Duodenal mucosa (tissue), 2 donors: ENCODE results near the gene OR51I2.

Experiments
- H3K27ac ChIP-seq: one replicate; pipeline ENCODE4 v1.7.0; 2013; ENCODE audit warnings: low read depth, low read length
- H3K27me3 ChIP-seq, 2 donors: one replicate each; pipeline ENCODE4 v1.7.0; 2013; ENCODE audit warnings: low read length in 2 of 2, control low read depth in 1 of 2; ENCODE audit not compliant: insufficient read depth in 2 of 2, control insufficient read depth in 1 of 2
- H3K36me3 ChIP-seq, 2 donors: one replicate each; pipeline ENCODE4 v1.7.0; 2013; ENCODE audit warnings: low read length in 2 of 2, control low read depth in 1 of 2; ENCODE audit not compliant: insufficient read depth in 2 of 2, control insufficient read depth in 1 of 2
- H3K4me1 ChIP-seq, 2 donors: one replicate each; pipeline ENCODE4 v1.7.0; 2013; ENCODE audit warnings: low read length in 2 of 2, control low read depth in 1 of 2; ENCODE audit not compliant: insufficient read depth in 2 of 2, control insufficient read depth in 1 of 2
- H3K4me3 ChIP-seq, 2 donors: one replicate each; pipeline ENCODE4 v1.7.0; 2013; ENCODE audit warnings: low read length in 2 of 2, low read depth in 1 of 2
- H3K9ac ChIP-seq, 2 donors: one replicate each; pipeline ENCODE4 v1.7.0; 2013; ENCODE audit warnings: low read length in 2 of 2, low read depth in 1 of 2
- H3K9me3 ChIP-seq, 2 donors: one replicate each; pipeline ENCODE4 v1.7.0; 2013; ENCODE audit warnings: low read length in 2 of 2, control low read depth in 1 of 2; ENCODE audit not compliant: control insufficient read depth in 1 of 2

The OR51I2 gene

DNA sequence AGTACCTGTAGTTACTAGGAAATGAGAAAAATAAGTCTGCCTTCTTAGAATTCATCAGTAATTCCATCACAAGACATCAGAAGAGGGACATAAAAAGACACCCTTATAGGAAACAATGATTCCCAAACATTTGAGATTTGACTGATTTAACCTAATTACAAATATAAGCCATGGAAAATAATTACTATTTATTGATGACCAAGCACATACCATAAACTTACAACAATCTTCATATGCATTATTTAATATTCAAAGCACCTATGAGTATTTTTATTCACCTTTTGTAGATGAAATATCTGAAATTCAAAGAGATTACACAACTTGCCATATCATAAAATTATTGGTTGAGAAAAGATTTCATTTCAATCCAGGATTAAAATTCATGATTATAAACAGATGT, 24.8 kb downstream of the OR51I2 start:
- Histone ChIP-seq H3K9me3 (no peaks in the 10 kb centered on the region), H3K36me3 (no peaks in the 10 kb centered on the region), H3K4me1 (no peaks in the 10 kb centered on the region), H3K27ac (no peak overlapping the region), H3K9ac (no peak overlapping the region), H3K4me3 (no peak overlapping the region), H3K27me3 (no peaks in the 10 kb centered on the region)

DNA sequence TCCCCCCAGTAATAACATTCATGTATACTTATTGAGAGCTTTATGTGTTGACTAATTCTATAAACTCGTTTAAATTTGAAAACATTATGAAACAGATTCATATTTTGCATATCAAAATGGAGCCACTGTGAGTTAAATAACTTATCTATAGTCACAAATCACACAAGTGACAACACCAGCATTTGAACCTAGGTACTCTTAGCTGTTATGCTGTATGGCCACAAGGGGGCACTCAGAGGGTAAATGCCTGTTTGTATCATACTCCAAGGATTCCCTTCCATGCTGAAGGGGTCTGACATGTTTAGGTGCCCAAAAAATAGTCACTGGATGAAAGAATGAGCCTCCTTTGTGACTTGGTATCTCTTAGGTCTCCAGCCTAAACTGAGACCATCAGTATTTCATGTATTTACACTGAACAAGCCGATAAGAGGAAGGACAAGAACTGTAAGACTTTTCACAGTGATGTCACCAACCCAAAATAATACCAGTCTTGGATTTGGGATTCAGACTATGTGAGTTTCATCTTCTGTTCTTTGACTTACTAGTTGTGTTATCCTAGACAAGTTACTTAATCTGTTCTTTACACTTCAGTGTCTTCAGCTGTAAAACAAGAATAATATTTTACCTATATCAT, 27.2 kb downstream of the OR51I2 start:
- Histone ChIP-seq H3K27me3 (no peaks in the 10 kb centered on the region), H3K4me3 (no peak overlapping the region), H3K27ac (no peak overlapping the region), H3K4me1 (no peaks in the 10 kb centered on the region), H3K36me3 (no peaks in the 10 kb centered on the region), H3K9me3 (no peaks in the 10 kb centered on the region), H3K9ac (no peak overlapping the region)

DNA sequence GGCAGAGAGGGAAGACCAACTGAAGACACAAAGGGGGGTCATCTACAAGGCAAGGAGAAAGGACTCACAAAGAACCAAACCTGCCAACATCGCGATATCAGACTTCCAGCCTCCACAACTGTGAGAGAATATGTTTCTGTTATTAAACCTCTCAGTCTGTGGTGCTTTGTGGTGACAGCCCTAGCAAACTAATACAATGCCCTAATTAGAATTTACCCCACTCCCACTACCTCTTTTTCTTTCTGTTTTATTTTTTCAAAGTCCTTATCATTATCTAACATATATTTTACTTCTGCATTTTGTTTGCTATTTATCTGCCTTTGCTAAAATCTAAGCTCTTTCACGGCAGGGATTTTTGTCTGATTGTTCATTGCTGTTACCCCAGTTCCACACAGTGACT, 36.9 kb downstream of the OR51I2 start:
- Histone ChIP-seq H3K4me1 (no peaks in the 10 kb centered on the region), H3K9ac (no peak overlapping the region), H3K27ac (no peak overlapping the region), H3K27me3 (no peaks in the 10 kb centered on the region), H3K4me3 (no peak overlapping the region), H3K36me3 (no peaks in the 10 kb centered on the region), H3K9me3 (no peaks in the 10 kb centered on the region)

DNA sequence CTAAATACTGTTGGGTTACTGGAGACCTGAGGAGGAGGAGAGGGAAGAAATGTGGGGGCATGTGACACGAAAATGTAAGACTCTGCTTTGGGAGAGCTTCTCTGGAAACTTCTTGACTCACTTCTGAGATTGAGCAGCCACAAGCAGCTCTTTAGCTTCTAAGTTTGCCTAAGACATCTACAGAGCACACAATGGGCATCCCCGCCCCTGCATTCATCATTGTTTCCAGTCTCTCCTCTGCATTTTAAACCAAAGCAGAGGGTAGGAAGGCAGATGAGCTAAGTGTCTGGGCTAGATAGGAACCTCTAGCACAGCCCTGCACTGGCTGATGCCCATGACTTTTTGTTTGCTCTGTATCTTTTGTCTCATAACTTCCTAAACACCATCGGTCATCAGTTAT, 37.3 kb downstream of the OR51I2 start:
- Histone ChIP-seq H3K36me3 (no peaks in the 10 kb centered on the region), H3K4me3 (no peak overlapping the region), H3K9me3 (no peaks in the 10 kb centered on the region), H3K27ac (no peak overlapping the region), H3K27me3 (no peaks in the 10 kb centered on the region), H3K9ac (no peak overlapping the region), H3K4me1 (no peaks in the 10 kb centered on the region)

DNA sequence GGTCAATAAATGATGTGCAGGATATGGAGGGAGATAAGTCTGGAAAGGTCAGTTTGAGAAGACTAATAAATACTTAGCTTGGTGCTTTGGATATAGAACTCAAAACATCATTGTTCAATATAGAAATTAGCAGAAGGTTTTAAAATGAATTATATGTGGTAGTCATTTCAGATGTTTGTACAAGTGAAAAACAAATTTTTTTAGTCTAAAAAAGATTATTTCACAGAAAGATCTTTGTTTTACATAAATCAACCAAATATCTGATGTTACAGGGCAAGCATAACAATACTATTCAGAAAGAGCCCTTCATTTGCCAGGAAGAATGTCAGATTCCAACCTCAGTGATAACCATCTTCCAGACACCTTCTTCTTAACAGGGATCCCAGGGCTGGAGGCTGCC, 39.3 kb downstream of the OR51I2 start, which contains the start of gene OR52D1:
Gene OR52D1 (plus strand): TSS at position 301 of the 400 bp plus-strand sequence. CDS start 22 bp downstream, at position 323.
- H3K4me3 ChIP-seq = no peak within 1 kb of the TSS
- no peaks in the 10 kb centered on the region for H3K4me1 ChIP-seq
- H3K36me3 ChIP-seq = no peaks in the 10 kb centered on the region
- H3K27ac ChIP-seq = no peak within 1 kb of the TSS
- H3K27me3 ChIP-seq = no peaks in the 10 kb centered on the region
- no peaks in the 10 kb centered on the region for H3K9me3 ChIP-seq
- H3K9ac ChIP-seq = no peak within 1 kb of the TSS

DNA sequence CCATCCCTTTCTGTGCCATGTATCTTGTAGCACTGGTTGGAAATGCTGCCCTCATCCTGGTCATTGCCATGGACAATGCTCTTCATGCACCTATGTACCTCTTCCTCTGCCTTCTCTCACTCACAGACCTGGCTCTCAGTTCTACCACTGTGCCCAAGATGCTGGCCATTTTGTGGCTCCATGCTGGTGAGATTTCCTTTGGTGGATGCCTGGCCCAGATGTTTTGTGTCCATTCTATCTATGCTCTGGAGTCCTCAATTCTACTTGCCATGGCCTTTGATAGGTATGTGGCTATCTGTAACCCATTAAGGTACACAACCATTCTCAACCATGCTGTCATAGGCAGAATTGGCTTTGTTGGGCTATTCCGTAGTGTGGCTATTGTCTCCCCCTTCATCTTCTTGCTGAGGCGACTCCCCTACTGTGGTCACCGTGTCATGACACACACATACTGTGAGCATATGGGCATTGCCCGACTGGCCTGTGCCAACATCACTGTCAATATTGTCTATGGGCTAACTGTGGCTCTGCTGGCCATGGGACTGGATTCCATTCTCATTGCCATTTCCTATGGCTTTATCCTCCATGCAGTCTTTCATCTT, 39.8 kb downstream of the OR51I2 start:
- no peaks in the 10 kb centered on the region for H3K4me1 ChIP-seq
- H3K9me3 ChIP-seq = no peaks in the 10 kb centered on the region
- no peak overlapping the region for H3K9ac ChIP-seq
- H3K36me3 ChIP-seq = no peaks in the 10 kb centered on the region
- H3K27ac ChIP-seq = no peak overlapping the region
- H3K4me3 ChIP-seq = no peak overlapping the region
- no peaks in the 10 kb centered on the region for H3K27me3 ChIP-seq

DNA sequence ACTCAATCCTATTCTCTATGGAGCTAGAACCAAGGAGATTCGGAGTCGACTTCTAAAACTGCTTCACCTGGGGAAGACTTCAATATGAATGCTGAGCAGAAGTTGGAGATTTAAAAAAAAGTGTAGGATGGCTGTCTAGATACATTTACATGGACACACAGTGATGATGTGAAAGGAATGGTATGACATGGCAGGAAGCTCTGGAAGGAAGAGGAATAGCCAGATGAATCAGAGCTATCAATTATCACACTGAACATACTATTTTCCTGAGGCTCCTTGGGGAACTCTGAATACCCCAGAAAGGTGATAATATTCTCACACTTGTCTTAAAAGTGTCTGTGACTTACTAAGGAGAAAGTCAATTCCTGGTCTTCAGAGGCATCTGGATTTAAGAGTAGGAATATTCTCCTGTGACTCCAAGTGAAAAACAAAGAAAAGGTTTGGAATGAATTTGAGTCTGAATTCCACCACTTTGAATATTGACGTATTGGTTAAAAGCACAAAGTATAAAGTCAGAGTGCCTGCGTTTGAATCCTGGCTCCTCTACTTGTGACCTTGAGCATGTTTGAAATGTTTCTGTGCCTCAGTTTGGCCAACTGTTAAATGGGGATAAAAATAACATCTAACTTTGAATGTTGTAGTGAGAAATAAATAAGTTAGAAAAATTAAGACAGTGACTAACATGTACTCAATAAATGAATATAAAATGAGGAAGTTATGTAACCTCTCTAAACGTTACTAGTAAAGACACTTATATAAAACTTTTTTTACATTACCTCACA, 40.6 kb downstream of the OR51I2 start:
- Histone ChIP-seq H3K4me1 (no peaks in the 10 kb centered on the region), H3K27me3 (no peaks in the 10 kb centered on the region), H3K4me3 (no peak overlapping the region), H3K9ac (no peak overlapping the region), H3K9me3 (no peaks in the 10 kb centered on the region), H3K36me3 (no peaks in the 10 kb centered on the region), H3K27ac (no peak overlapping the region)

DNA sequence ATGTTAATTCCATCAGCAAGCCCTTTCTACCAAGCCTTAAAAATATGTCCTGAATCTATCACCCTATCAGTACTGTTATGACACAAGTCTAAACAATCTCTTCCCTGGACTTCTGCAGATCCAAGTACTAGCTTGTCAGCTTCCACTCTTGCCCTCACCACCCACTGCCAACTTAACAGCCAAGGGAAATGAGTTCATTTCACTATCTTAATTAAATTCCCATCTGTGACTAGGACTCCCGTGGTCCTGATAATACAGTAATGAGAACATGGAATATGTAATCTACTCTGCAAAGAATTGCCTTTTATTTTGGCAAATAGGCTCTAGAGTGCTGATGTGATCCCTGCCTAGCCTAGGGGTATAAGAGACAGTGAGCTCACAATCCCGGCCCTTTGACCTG, 50.5 kb downstream of the OR51I2 start:
- no peaks in the 10 kb centered on the region for H3K27me3 ChIP-seq
- H3K9me3 ChIP-seq = no peaks in the 10 kb centered on the region
- no peak overlapping the region for H3K27ac ChIP-seq
- no peaks in the 10 kb centered on the region for H3K4me1 ChIP-seq
- H3K4me3 ChIP-seq = no peak overlapping the region
- H3K9ac ChIP-seq = no peak overlapping the region
- H3K36me3 ChIP-seq = no peaks in the 10 kb centered on the region

DNA sequence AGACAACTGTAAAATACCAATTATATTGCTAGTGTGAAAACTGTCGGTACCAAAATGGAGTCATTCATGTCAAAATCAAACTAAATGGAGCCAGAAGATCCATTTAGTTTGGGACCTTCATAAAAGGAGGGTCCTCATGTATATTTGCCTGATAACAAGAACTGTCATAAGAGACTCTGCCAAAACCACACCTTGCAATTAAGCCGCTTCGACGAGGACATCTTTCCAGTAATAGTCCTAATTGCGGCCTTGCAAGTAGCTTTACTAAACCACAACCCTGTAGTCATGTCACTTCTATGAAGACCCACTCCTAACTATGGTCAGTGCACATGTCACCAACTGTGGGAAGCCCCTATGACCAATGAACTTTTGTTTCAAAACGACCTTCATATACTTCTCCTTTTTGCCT, 51.3 kb downstream of the OR51I2 start:
- Histone ChIP-seq H3K27me3 (no peaks in the 10 kb centered on the region), H3K4me3 (no peak overlapping the region), H3K27ac (no peak overlapping the region), H3K9me3 (no peaks in the 10 kb centered on the region), H3K9ac (no peak overlapping the region), H3K36me3 (no peaks in the 10 kb centered on the region), H3K4me1 (no peaks in the 10 kb centered on the region)

DNA sequence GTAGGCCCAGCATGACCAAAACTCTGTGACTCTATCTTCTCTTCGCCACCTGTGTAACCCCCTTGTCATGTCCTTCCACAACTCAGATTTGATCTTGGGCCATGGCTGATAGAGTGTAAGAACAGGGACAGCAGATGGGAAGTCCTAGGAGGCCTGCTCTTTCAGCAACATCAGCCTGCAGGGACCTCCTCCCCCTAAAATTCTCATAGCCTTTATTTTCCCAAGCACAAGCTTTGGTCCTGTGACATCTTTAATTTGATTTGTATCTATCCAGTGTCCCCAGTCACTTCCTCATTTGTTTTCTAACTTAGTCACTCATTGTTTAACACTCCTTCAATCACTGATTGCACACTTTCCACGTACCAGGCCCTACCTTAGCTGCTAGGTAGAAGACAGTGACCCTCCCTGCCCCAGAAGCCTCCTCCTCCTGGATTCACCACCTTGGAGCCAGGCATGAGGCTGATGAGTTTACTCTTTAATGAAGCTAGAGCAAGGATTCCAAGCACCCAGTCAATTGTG, 55.3 kb downstream of the OR51I2 start:
- Histone ChIP-seq H3K27me3 (no peaks in the 10 kb centered on the region), H3K27ac (no peak overlapping the region), H3K4me3 (no peak overlapping the region), H3K4me1 (no peaks in the 10 kb centered on the region), H3K36me3 (no peaks in the 10 kb centered on the region), H3K9ac (no peak overlapping the region), H3K9me3 (no peaks in the 10 kb centered on the region)
